ENCODE data around the gene SPANXN4. TPM values are rescaled to one million over a fixed set of nuclear protein-coding genes. Genes with fewer than 3 reads are reported as not detected.

Gene SPANXN4
- total and polyA plus RNA-seq, 7 experiments from 2014 or later = not detected

DNA sequence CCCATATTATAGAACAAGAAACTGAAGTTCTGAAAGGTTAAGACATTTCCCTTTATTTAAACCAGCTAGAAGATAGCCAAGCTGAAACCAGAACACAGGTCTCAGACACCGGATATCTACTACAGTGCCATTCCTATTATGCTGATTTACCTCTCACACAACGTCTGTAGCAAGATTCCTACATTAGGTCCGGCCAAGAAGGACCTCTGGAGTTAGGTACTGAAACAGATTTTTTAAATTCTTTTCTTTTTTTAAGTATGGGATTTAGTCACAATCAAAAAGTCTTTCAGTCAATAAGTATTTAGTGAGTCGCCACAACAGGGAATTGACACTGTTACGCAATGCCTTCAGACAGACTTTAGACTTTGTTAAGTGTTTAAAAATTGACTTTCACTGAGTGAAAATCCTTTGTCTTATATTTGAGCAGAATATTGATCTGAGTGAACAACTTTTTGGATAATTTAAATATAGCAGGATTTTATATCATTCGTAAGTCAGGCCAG lies 26.5 kb upstream of the SPANXN4 start:
- no peaks in the 10 kb centered on the region for H3K27me3 Mint-ChIP-seq
- H3K36me3 ChIP-seq (ENCODE audit: control insufficient read depth in 2 of 3, insufficient read depth in 3 of 3, low read length in 3 of 3) = no peaks in the 10 kb centered on the region
- intact Hi-C loops (cut with micrococcal nuclease) = no loop called here
- H3K4me1 Mint-ChIP-seq = no peaks in the 10 kb centered on the region
- no peak overlapping the region for H3K4me3 Mint-ChIP-seq
- POLR2A ChIA-PET = no interaction called here
- H3K27ac ChIP-seq (ENCODE audit: low read depth, low read length) = no peak overlapping the region
- CTCF ChIA-PET = no interaction called here
- no peaks in the 10 kb centered on the region for H3K27me3 ChIP-seq (ENCODE audit: control insufficient read depth in 2 of 2, insufficient read depth in 2 of 2, low read length in 2 of 2)
- H3K4me3 ChIP-seq (ENCODE audit: low read length) = no peak overlapping the region
- no peak for DNase-seq
- no peak overlapping the region for H3K27ac Mint-ChIP-seq
- ATAC-seq = no peak
- H3K4me1 ChIP-seq (ENCODE audit: control insufficient read depth in 2 of 2, insufficient read depth in 2 of 2, low read length in 2 of 2) = no peaks in the 10 kb centered on the region
- H3K36me3 Mint-ChIP-seq = no peaks in the 10 kb centered on the region
- no peaks in the 10 kb centered on the region for H3K9me3 ChIP-seq (ENCODE audit: control insufficient read depth in 2 of 3, low read length in 3 of 3)
- H3K9me3 Mint-ChIP-seq = peaks cover 0 to 6% (median 2%) of the 10 kb centered on the region in 11 donors

DNA sequence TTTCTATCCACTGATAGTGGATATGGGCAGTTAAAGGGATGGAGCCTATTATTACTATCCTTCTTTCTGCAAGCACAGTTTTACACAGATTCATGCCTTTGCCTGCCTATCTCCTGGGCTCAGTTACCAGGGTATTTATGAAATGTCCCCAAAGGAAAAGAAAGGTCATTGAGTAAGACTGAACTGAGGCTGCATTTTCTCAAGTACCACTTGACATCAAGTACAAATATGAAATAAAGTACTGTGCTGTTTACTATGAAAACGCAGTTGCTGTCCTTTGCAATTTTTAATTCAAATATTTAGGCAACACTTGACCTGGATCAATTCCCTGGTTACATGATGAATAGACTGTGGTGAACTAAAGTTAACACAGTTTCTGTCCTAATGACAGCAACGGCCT lies 23.5 kb upstream of the SPANXN4 start:
- Mint-ChIP-seq H3K27me3 (no peaks in the 10 kb centered on the region), H3K27ac (no peak overlapping the region), H3K4me1 (no peaks in the 10 kb centered on the region), H3K9me3 (peaks cover 0 to 4% (median 0%) of the 10 kb centered on the region in 11 donors), H3K36me3 (no peaks in the 10 kb centered on the region), H3K4me3 (no peak overlapping the region)
- H3K27me3 ChIP-seq (ENCODE audit: control insufficient read depth in 2 of 2, insufficient read depth in 2 of 2, low read length in 2 of 2) = no peaks in the 10 kb centered on the region
- POLR2A ChIA-PET = no interaction called here
- DNase-seq (no peak), ATAC-seq (no peak)
- H3K4me3 ChIP-seq (ENCODE audit: low read length) = no peak overlapping the region
- intact Hi-C loops (cut with micrococcal nuclease) = no loop called here
- no peaks in the 10 kb centered on the region for H3K4me1 ChIP-seq (ENCODE audit: control insufficient read depth in 2 of 2, insufficient read depth in 2 of 2, low read length in 2 of 2)
- H3K9me3 ChIP-seq (ENCODE audit: control insufficient read depth in 2 of 3, low read length in 3 of 3) = no peaks in the 10 kb centered on the region
- no peaks in the 10 kb centered on the region for H3K36me3 ChIP-seq (ENCODE audit: control insufficient read depth in 2 of 3, insufficient read depth in 3 of 3, low read length in 3 of 3)
- CTCF ChIA-PET = no interaction called here
- H3K27ac ChIP-seq (ENCODE audit: low read depth, low read length) = no peak overlapping the region

GRCh38 chrX:143017272-143017671 lies 8.5 kb upstream of the SPANXN4 start:
- intact Hi-C loops (cut with micrococcal nuclease) = no loop called here
- Histone ChIP-seq H3K4me1 (ENCODE audit: control insufficient read depth in 2 of 2, insufficient read depth in 2 of 2, low read length in 2 of 2) (no peaks in the 10 kb centered on the region), H3K36me3 (ENCODE audit: control insufficient read depth in 2 of 3, insufficient read depth in 3 of 3, low read length in 3 of 3) (no peaks in the 10 kb centered on the region), H3K9me3 (ENCODE audit: control insufficient read depth in 2 of 3, low read length in 3 of 3) (no peaks in the 10 kb centered on the region), H3K27ac (ENCODE audit: low read depth, low read length) (no peak overlapping the region), H3K27me3 (ENCODE audit: control insufficient read depth in 2 of 2, insufficient read depth in 2 of 2, low read length in 2 of 2) (no peaks in the 10 kb centered on the region), H3K4me3 (ENCODE audit: low read length) (no peak overlapping the region)
- no peak overlapping the region for H3K27ac Mint-ChIP-seq
- CTCF ChIA-PET = no interaction called here
- H3K36me3 Mint-ChIP-seq = no peaks in the 10 kb centered on the region
- ATAC-seq (no peak), DNase-seq (no peak)
- no peaks in the 10 kb centered on the region for H3K27me3 Mint-ChIP-seq
- no peaks in the 10 kb centered on the region for H3K4me1 Mint-ChIP-seq
- POLR2A ChIA-PET = no interaction called here
- no peak overlapping the region for H3K4me3 Mint-ChIP-seq
- H3K9me3 Mint-ChIP-seq = peaks cover 0 to 9% (median 3%) of the 10 kb centered on the region in 11 donors

GRCh38 chrX:143027275-143027674 lies 1.5 kb downstream of the SPANXN4 start:
- Histone ChIP-seq H3K27ac (ENCODE audit: low read depth, low read length) (no peak overlapping the region), H3K36me3 (ENCODE audit: control insufficient read depth in 2 of 3, insufficient read depth in 3 of 3, low read length in 3 of 3) (no peaks in the 10 kb centered on the region), H3K4me1 (ENCODE audit: control insufficient read depth in 2 of 2, insufficient read depth in 2 of 2, low read length in 2 of 2) (no peaks in the 10 kb centered on the region), H3K4me3 (ENCODE audit: low read length) (no peak overlapping the region), H3K27me3 (ENCODE audit: control insufficient read depth in 2 of 2, insufficient read depth in 2 of 2, low read length in 2 of 2) (no peaks in the 10 kb centered on the region), H3K9me3 (ENCODE audit: control insufficient read depth in 2 of 3, low read length in 3 of 3) (peaks cover 0 to 3% (median 0%) of the 10 kb centered on the region in 3 experiments)
- Mint-ChIP-seq H3K27ac (no peak overlapping the region), H3K4me1 (no peaks in the 10 kb centered on the region), H3K27me3 (no peaks in the 10 kb centered on the region), H3K9me3 (peaks cover 0 to 14% (median 2%) of the 10 kb centered on the region in 11 donors), H3K36me3 (no peaks in the 10 kb centered on the region), H3K4me3 (no peak overlapping the region)
- no peak for DNase-seq
- CTCF ChIA-PET = no interaction called here
- intact Hi-C loops (cut with micrococcal nuclease) = no loop called here
- no peak for ATAC-seq
- POLR2A ChIA-PET = no interaction called here

GRCh38 chrX:143047511-143047910 lies 21.8 kb downstream of the SPANXN4 start:
- no peaks in the 10 kb centered on the region for H3K4me1 Mint-ChIP-seq
- no peak overlapping the region for H3K4me3 ChIP-seq (ENCODE audit: low read length)
- no peaks in the 10 kb centered on the region for H3K27me3 ChIP-seq (ENCODE audit: control insufficient read depth in 2 of 2, insufficient read depth in 2 of 2, low read length in 2 of 2)
- H3K27ac Mint-ChIP-seq = no peak overlapping the region
- CTCF ChIA-PET = no interaction called here
- no peak overlapping the region for H3K4me3 Mint-ChIP-seq
- H3K4me1 ChIP-seq (ENCODE audit: control insufficient read depth in 2 of 2, insufficient read depth in 2 of 2, low read length in 2 of 2) = no peaks in the 10 kb centered on the region
- H3K27ac ChIP-seq (ENCODE audit: low read depth, low read length) = no peak overlapping the region
- H3K36me3 ChIP-seq (ENCODE audit: control insufficient read depth in 2 of 3, insufficient read depth in 3 of 3, low read length in 3 of 3) = no peaks in the 10 kb centered on the region
- H3K36me3 Mint-ChIP-seq = no peaks in the 10 kb centered on the region
- no peak for DNase-seq
- no peaks in the 10 kb centered on the region for H3K27me3 Mint-ChIP-seq
- intact Hi-C loops (cut with micrococcal nuclease) = no loop called here
- POLR2A ChIA-PET = no interaction called here
- no peak for ATAC-seq
- H3K9me3 ChIP-seq (ENCODE audit: control insufficient read depth in 2 of 3, low read length in 3 of 3) = no peaks in the 10 kb centered on the region
- peaks cover 0 to 22% (median 2%) of the 10 kb centered on the region in 11 donors for H3K9me3 Mint-ChIP-seq

GRCh38 chrX:143058120-143058519 lies 32.4 kb downstream of the SPANXN4 start:
- no peaks in the 10 kb centered on the region for H3K36me3 Mint-ChIP-seq
- peaks cover 0 to 5% (median 0%) of the 10 kb centered on the region in 11 donors for H3K9me3 Mint-ChIP-seq
- H3K27ac ChIP-seq (ENCODE audit: low read depth, low read length) = no peak overlapping the region
- H3K36me3 ChIP-seq (ENCODE audit: control insufficient read depth in 2 of 3, insufficient read depth in 3 of 3, low read length in 3 of 3) = no peaks in the 10 kb centered on the region
- H3K9me3 ChIP-seq (ENCODE audit: control insufficient read depth in 2 of 3, low read length in 3 of 3) = no peaks in the 10 kb centered on the region
- ChIA-PET POLR2A (no interaction called here), CTCF (no interaction called here)
- no peaks in the 10 kb centered on the region for H3K27me3 Mint-ChIP-seq
- H3K27ac Mint-ChIP-seq = no peak overlapping the region
- no peaks in the 10 kb centered on the region for H3K4me1 Mint-ChIP-seq
- intact Hi-C loops (cut with micrococcal nuclease) = no loop called here
- H3K4me3 Mint-ChIP-seq = no peak overlapping the region
- H3K4me3 ChIP-seq (ENCODE audit: low read length) = no peak overlapping the region
- ATAC-seq (no peak), DNase-seq (no peak)
- H3K27me3 ChIP-seq (ENCODE audit: control insufficient read depth in 2 of 2, insufficient read depth in 2 of 2, low read length in 2 of 2) = no peaks in the 10 kb centered on the region
- H3K4me1 ChIP-seq (ENCODE audit: control insufficient read depth in 2 of 2, insufficient read depth in 2 of 2, low read length in 2 of 2) = no peaks in the 10 kb centered on the region

GRCh38 chrX:143081231-143081630 lies 55.5 kb downstream of the SPANXN4 start:
- H3K36me3 Mint-ChIP-seq = no peaks in the 10 kb centered on the region
- Histone ChIP-seq H3K4me3 (ENCODE audit: low read length) (no peak overlapping the region), H3K4me1 (ENCODE audit: control insufficient read depth in 2 of 2, insufficient read depth in 2 of 2, low read length in 2 of 2) (no peaks in the 10 kb centered on the region), H3K36me3 (ENCODE audit: control insufficient read depth in 2 of 3, insufficient read depth in 3 of 3, low read length in 3 of 3) (no peaks in the 10 kb centered on the region), H3K9me3 (ENCODE audit: control insufficient read depth in 2 of 3, low read length in 3 of 3) (no peaks in the 10 kb centered on the region), H3K27me3 (ENCODE audit: control insufficient read depth in 2 of 2, insufficient read depth in 2 of 2, low read length in 2 of 2) (no peaks in the 10 kb centered on the region), H3K27ac (ENCODE audit: low read depth, low read length) (no peak overlapping the region)
- no peak overlapping the region for H3K4me3 Mint-ChIP-seq
- CTCF ChIA-PET = no interaction called here
- no peaks in the 10 kb centered on the region for H3K4me1 Mint-ChIP-seq
- DNase-seq (no peak), ATAC-seq (no peak)
- intact Hi-C loops (cut with micrococcal nuclease) = no loop called here
- POLR2A ChIA-PET = no interaction called here
- H3K27me3 Mint-ChIP-seq = no peaks in the 10 kb centered on the region
- peaks cover 0 to 17% (median 7%) of the 10 kb centered on the region in 11 donors for H3K9me3 Mint-ChIP-seq
- no peak overlapping the region for H3K27ac Mint-ChIP-seq

Data from naive thymus-derived CD4-positive, alpha-beta T cell (primary cell).